AG08395 (cell line): ENCODE measurements around the gene IFRD1.
"Not testable (repeated sequence)": the region's sequence is repeated elsewhere in the genome, so short reads cannot be mapped to it uniquely, and the experiment has no call there.

Source experiments
- DNase-seq: peaks from one replicate; pipeline ENCODE4 v3.0.0; 2012; ENCODE audit warnings: mixed read lengths, low spot score

IFRD1 gene

GRCh38 chr7:112516418-112516817 lies 66.2 kb downstream of the IFRD1 start:
- DNase-seq: not testable (repeated sequence)

- no peak for DNase-seq
Measured at GRCh38 chr7:112517487-112517886, 67.2 kb downstream of the IFRD1 start.

- no peak for DNase-seq
Measured at GRCh38 chr7:112520787-112521186, 70.5 kb downstream of the IFRD1 start.

- DNase-seq: no peak
Measured at GRCh38 chr7:112521942-112522341, 71.7 kb downstream of the IFRD1 start.

GRCh38 chr7:112523871-112524270 lies 73.6 kb downstream of the IFRD1 start:
- DNase-seq: no peak
